ENCODE results near the gene KRTAP4-9. TPM values are rescaled to one million over a fixed set of nuclear protein-coding genes. Genes with fewer than 3 reads are reported as not detected.
"Not testable (repeated sequence)": the region's sequence is repeated elsewhere in the genome, so short reads cannot be mapped to it uniquely, and the experiment has no call there.

The KRTAP4-9 gene
- polyA plus RNA-seq, 1 experiment, result not detected

DNA sequence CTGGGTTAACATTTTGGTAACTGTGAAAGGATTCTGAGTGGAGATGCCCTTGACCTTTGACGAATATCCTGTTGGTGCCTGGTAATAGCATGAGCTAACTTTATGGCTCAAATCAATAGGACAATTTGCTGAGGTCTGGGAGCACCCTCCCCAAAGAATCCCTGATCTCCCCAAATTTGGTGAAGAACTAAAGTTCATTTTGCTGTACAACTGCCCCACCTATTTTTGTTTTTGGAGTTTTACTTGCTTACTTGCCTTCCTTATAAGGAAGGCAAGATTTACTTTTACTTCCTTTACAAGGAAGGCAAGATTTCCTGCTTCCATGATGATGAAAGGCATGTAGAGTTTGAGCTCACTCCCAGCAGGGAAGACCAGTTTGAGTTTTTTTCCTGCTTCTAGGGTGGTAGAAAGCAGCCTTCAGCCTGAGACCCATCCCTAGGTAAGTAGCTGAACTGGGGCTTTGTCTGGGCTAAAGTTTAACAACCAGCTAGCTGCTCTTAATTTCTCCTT, 2.8 kb downstream of the KRTAP4-9 start:
- DNase-seq (ENCODE audit: low read depth, low spot score), result no peak
- ChIA-PET CTCF (interaction anchor here (0.7 to 1.5 kb wide), 2 partner anchors 17 to 540 kb away, joined by 3 to 4 read pairs; no protein-coding TSS in a partner anchor), POLR2A (no interaction called here)
- TF ChIP-seq CTCF (IDR thresholded peaks at IDR 0.05; ENCODE audit: low read depth, low read length), result no peak
- no peaks in the 10 kb centered on the region for H3K27me3 ChIP-seq (ENCODE audit: control insufficient read depth, insufficient read depth, low read length)
- no peak overlapping the region for H3K4me3 ChIP-seq (ENCODE audit: low read depth, low read length)
- H3K27ac ChIP-seq (ENCODE audit: low read depth, low read length), result no peak overlapping the region
- H3K9me3 ChIP-seq (ENCODE audit: control insufficient read depth, insufficient read depth, low read length), result no peaks in the 10 kb centered on the region

GRCh38 chr17:41108728-41109386, 3.7 kb downstream of the KRTAP4-9 start:
- H3K27me3 ChIP-seq (ENCODE audit: control insufficient read depth, insufficient read depth, low read length); DNase-seq (ENCODE audit: low read depth, low spot score); H3K27ac ChIP-seq (ENCODE audit: low read depth, low read length); H3K9me3 ChIP-seq (ENCODE audit: control insufficient read depth, insufficient read depth, low read length); H3K4me3 ChIP-seq (ENCODE audit: low read depth, low read length): not testable (repeated sequence)
- ChIA-PET POLR2A (interaction anchor here (0.7 kb wide), 1 partner anchor 37 kb away, joined by 3 read pairs; no protein-coding TSS in a partner anchor), CTCF (interaction anchor here (1.5 kb wide), 1 partner anchor 18 kb away, joined by 3 read pairs; no protein-coding TSS in a partner anchor)

DNA sequence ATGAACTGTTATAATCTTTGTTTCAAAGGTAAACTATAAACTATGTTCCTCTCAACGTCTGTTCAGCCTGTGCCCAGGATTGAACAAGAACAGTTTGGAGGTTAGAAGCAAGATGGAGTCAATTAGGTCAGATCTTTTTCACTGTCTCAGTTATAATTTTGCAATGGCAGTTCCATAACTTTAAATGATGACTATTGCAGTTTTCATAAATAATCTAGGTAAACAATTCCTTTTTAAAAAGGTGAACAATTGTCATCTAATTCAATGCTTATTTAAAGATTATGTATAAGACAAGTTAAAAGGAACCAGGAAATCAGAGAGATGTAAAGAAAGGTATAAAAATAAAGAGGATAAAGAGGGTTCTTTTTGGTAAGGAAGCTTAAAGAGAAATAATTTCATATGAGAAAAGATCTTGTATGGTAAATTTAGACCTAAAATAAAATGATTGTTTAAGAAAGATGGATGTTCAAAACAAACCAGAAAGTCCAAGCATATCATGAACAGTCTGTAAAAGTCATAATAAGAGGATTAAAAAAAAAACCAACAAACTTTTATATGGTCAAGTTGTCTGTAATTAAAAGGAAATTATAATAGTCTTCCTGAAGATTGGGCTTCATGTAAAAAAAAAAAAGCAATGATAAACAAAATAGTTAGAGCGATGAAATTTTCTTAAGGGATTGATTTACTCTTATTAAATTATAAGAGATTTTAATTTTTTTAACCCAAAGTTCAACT, 6.1 kb downstream of the KRTAP4-9 start:
- Histone ChIP-seq H3K4me3 (ENCODE audit: low read depth, low read length) (no peak overlapping the region), H3K9me3 (ENCODE audit: control insufficient read depth, insufficient read depth, low read length) (no peaks in the 10 kb centered on the region), H3K27ac (ENCODE audit: low read depth, low read length) (no peak overlapping the region), H3K27me3 (ENCODE audit: control insufficient read depth, insufficient read depth, low read length) (no peaks in the 10 kb centered on the region)
- ChIA-PET CTCF (no interaction called here), POLR2A (no interaction called here)
- TF ChIP-seq CTCF (IDR thresholded peaks at IDR 0.05; ENCODE audit: low read depth, low read length), result no peak
- DNase-seq (ENCODE audit: low read depth, low spot score), result no peak

DNA sequence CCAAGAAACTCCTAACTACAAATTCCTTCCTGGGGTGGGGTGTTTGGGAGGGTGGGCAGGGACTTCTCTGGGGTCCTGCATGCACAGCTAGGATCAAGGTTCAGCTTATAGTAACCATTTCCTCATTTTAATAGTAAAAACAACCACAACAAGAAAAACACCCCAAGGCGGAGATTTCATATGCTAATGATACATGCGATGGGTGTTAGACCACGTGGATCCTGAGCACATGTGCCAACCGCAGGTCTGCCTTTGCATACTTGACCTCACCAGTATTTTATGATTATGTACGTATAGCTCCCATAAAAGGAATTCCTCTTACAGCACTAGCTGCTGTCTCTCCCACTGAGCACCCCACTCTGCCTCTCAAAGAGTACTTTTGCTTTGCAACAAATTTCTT, 11.1 kb downstream of the KRTAP4-9 start:
- TF ChIP-seq CTCF (IDR thresholded peaks at IDR 0.05; ENCODE audit: low read depth, low read length), result no peak
- Histone ChIP-seq H3K4me3 (ENCODE audit: low read depth, low read length) (no peak overlapping the region), H3K9me3 (ENCODE audit: control insufficient read depth, insufficient read depth, low read length) (no peaks in the 10 kb centered on the region), H3K27ac (ENCODE audit: low read depth, low read length) (no peak overlapping the region), H3K27me3 (ENCODE audit: control insufficient read depth, insufficient read depth, low read length) (no peaks in the 10 kb centered on the region)
- DNase-seq (ENCODE audit: low read depth, low spot score), result no peak
- ChIA-PET POLR2A (no interaction called here), CTCF (no interaction called here)

GRCh38 chr17:41117846-41118386, 12.7 kb downstream of the KRTAP4-9 start, which contains the start of gene KRTAP4-11:
KRTAP4-11 (minus strand) TSS chr17:41118373; CDS start chr17:41118315, 58 bp downstream.
- DNase-seq (ENCODE audit: low read depth, low spot score); POLR2A ChIA-PET; CTCF ChIA-PET: not testable (repeated sequence)

More at GRCh38 chr17:41117846-41118386, 12.7 kb downstream of the KRTAP4-9 start, which contains the start of gene KRTAP4-11:
- not testable (repeated sequence) for H3K4me3 ChIP-seq (ENCODE audit: low read depth, low read length); H3K9me3 ChIP-seq (ENCODE audit: control insufficient read depth, insufficient read depth, low read length); H3K27ac ChIP-seq (ENCODE audit: low read depth, low read length); H3K27me3 ChIP-seq (ENCODE audit: control insufficient read depth, insufficient read depth, low read length)

Data from AG04450 (cell line).